GM12878 (cell line): Measurements from ENCODE around the gene CTNNA3. TPM values are rescaled to one million over a fixed set of nuclear protein-coding genes. Genes with fewer than 3 reads are reported as not detected.

Source experiments
- ATAC-seq: fragments of 200-7000 bp; cut with Tn5 transposase; 3 replicates; pipeline ENCODE4 v1.9.1; 2020; ENCODE audit warnings: mild to moderate bottlenecking, moderate library complexity
- BruUV-seq: library from RNA; stranded (reverse); fragments of 400-500 nt; replicated peaks from 2 replicates; lab custom pipeline; 2021; lab: Mats Ljungman, UMichigan
- CTCF ChIA-PET: fragments of 300-600 bp; sonication (Branson Sonifier 250); formaldehyde crosslinking; extraction: SDS; loops from one replicate; lab custom pipeline; 2021; ENCODE audit warnings: inconsistent platforms; lab: Yijun Ruan, JAX
- POLR2A ChIA-PET: fragments of 350-600 bp; formaldehyde crosslinking; extraction: SDS; loops from one replicate; lab custom pipeline; 2021; ENCODE audit warnings: inconsistent platforms; lab: Charles Lee
- RAD21 ChIA-PET: fragments of 300-600 bp; sonication (Branson Sonifier 250); formaldehyde crosslinking; loops from one replicate; lab custom pipeline; 2023; ENCODE audit warnings: antibody characterized with exemption; ENCODE audit not compliant: unreplicated experiment; lab: Charles Lee
- SMC1A ChIA-PET: fragments of 300-600 bp; sonication (Branson Sonifier 250); formaldehyde crosslinking; loops from one replicate; lab custom pipeline; 2023; ENCODE audit not compliant: unreplicated experiment, uncharacterized antibody; lab: Charles Lee
- DNase-seq: peaks from one replicate; pipeline ENCODE4 v3.0.0-alpha.2; 2011; ENCODE audit warnings: low read depth, low spot score
- FAIRE-seq: peaks from 3 replicates; lab custom pipeline; 2011; peaks lifted over from hg19 to GRCh38; lab: Jason Lieb, UNC
- H2AFZ ChIP-seq: 2 replicates; pipeline ENCODE4 v1.6.0; 2011; ENCODE audit warnings: low read depth, low read length, control low read depth; ENCODE audit not compliant: control insufficient read depth
- H3K27ac ChIP-seq: 2 replicates; pipeline ENCODE4 v1.5.1; 2011; ENCODE audit warnings: control low read depth; ENCODE audit not compliant: control insufficient read depth, insufficient read depth
- H3K27me3 ChIP-seq, 2 experiments: replicated peaks in 1 of 2; 2 replicates each; pipeline versions ENCODE4 v1.6.0 to v1.6.1; 2011; ENCODE audit warnings: low read length in 1 of 2; ENCODE audit not compliant: control insufficient read depth in 2 of 2, insufficient read depth in 2 of 2
- H3K36me3 ChIP-seq, 2 experiments: 2 replicates each; pipeline ENCODE4 v1.5.1; 2011; ENCODE audit warnings: low read length in 1 of 2; ENCODE audit not compliant: control insufficient read depth in 2 of 2, insufficient read depth in 2 of 2
- H3K4me1 ChIP-seq: 2 replicates; pipeline ENCODE4 v1.6.1; 2011; ENCODE audit warnings: mild to moderate bottlenecking, low read length, moderate library complexity, mixed read lengths; ENCODE audit not compliant: control insufficient read depth, insufficient read depth
- H3K4me2 ChIP-seq: 2 replicates; pipeline ENCODE4 v1.6.0; 2011; ENCODE audit warnings: control low read depth; ENCODE audit not compliant: control insufficient read depth, insufficient read depth
- H3K4me3 ChIP-seq: fragments of 200-600 bp; sonication (generic); 2 replicates; pipeline ENCODE4 v1.5.1; 2016
- H3K79me2 ChIP-seq: 2 replicates; pipeline ENCODE4 v1.6.0; 2011; ENCODE audit warnings: low read length; ENCODE audit not compliant: control insufficient read depth, insufficient read depth
- H3K9ac ChIP-seq: 2 replicates; pipeline ENCODE4 v1.8.0; 2011; ENCODE audit warnings: low read length, control low read depth, mixed read lengths; ENCODE audit not compliant: control insufficient read depth, insufficient read depth
- H3K9me3 ChIP-seq: replicated peaks from 3 replicates; pipeline ENCODE4 v1.5.1; 2011; ENCODE audit warnings: mild to moderate bottlenecking, low read length; ENCODE audit not compliant: control insufficient read depth, insufficient read depth
- H4K20me1 ChIP-seq: 2 replicates; pipeline ENCODE4 v1.6.0; 2011; ENCODE audit not compliant: control insufficient read depth, insufficient read depth
- BACH1 ChIP-seq: fragments of 450-650 bp; IDR thresholded peaks from 2 replicates; pipeline ENCODE4 v1.6.1; 2017; ENCODE audit warnings: mild to moderate bottlenecking, borderline replicate concordance
- EP300 ChIP-seq, 2 experiments: fragments of 150-350 bp in 1 of 2; IDR thresholded peaks; 2 replicates each; pipeline ENCODE4 v1.6.1; 2011 to 2012; ENCODE audit warnings: low read depth in 2 of 2, low read length in 2 of 2, borderline replicate concordance in 1 of 2, improper control_type of control experiment in 1 of 2, inconsistent platforms in 1 of 2; ENCODE audit not compliant: control insufficient read depth in 1 of 2
- FOS ChIP-seq: IDR thresholded peaks from 3 replicates; pipeline ENCODE4 v1.6.1; 2011; ENCODE audit warnings: borderline replicate concordance; ENCODE audit not compliant: insufficient read length; ENCODE audit errors: extremely low read depth
- HDAC2 ChIP-seq: fragments of 200-600 bp; sonication (generic); IDR thresholded peaks from 2 replicates; pipeline ENCODE4 v1.6.1; 2017
- IKZF1 ChIP-seq: fragments of 450-650 bp; conservative IDR thresholded peaks from 2 replicates; pipeline ENCODE4 v1.6.1; 2017; ENCODE audit warnings: antibody characterized with exemption, mild to moderate bottlenecking
- KAT2A ChIP-seq: conservative IDR thresholded peaks from 2 replicates; pipeline ENCODE4 v1.6.1; 2011; ENCODE audit warnings: low read depth, low read length; ENCODE audit not compliant: control insufficient read depth
- MTA3 ChIP-seq: IDR thresholded peaks from 2 replicates; pipeline ENCODE4 v1.6.1; 2012; ENCODE audit warnings: low read length, inconsistent platforms, borderline replicate concordance
- NFIC ChIP-seq: IDR thresholded peaks from 2 replicates; pipeline ENCODE4 v1.6.1; 2012; ENCODE audit warnings: low read depth, mild to moderate bottlenecking, inconsistent platforms, low read length, moderate library complexity
- NFXL1 ChIP-seq: fragments of 450-650 bp; IDR thresholded peaks from 2 replicates; pipeline ENCODE4 v1.6.1; 2017; ENCODE audit warnings: antibody characterized with exemption, mild to moderate bottlenecking, borderline replicate concordance
- NFYB ChIP-seq: IDR thresholded peaks from 2 replicates; pipeline ENCODE4 v1.6.1; 2011; ENCODE audit warnings: low read depth, mild to moderate bottlenecking, low read length, improper control_type of control experiment, moderate library complexity; ENCODE audit not compliant: insufficient read depth
- NKRF ChIP-seq: fragments of 450-650 bp; conservative IDR thresholded peaks from 2 replicates; pipeline ENCODE4 v1.6.1; 2017; ENCODE audit warnings: mild to moderate bottlenecking, moderate library complexity
- PKNOX1 ChIP-seq: fragments of 450-650 bp; IDR thresholded peaks from 2 replicates; pipeline ENCODE4 v1.6.1; 2016; ENCODE audit warnings: mild to moderate bottlenecking
- POLR2A ChIP-seq: IDR thresholded peaks from 2 replicates; pipeline ENCODE4 v1.6.1; 2011; ENCODE audit warnings: low read depth, mild to moderate bottlenecking, low read length
- POLR2AphosphoS5 ChIP-seq: IDR thresholded peaks from 2 replicates; pipeline ENCODE4 v1.6.1; 2011; ENCODE audit warnings: mild to moderate bottlenecking, low read length, inconsistent platforms
- RBBP5 ChIP-seq: fragments of 200-600 bp; sonication (generic); conservative IDR thresholded peaks from 2 replicates; pipeline ENCODE4 v1.6.1; 2016
- RCOR1 ChIP-seq: conservative IDR thresholded peaks from 2 replicates; pipeline ENCODE4 v1.6.1; 2012; ENCODE audit warnings: low read depth, low read length, improper control_type of control experiment
- TCF7 ChIP-seq: IDR thresholded peaks from 2 replicates; pipeline ENCODE4 v1.6.1; 2014; ENCODE audit warnings: antibody characterized with exemption, borderline replicate concordance
- WGBS: methylation state at CpG from one replicate; pipeline ENCODE4 v1.1.6; 2016; ENCODE audit warnings: low lambda C conversion rate; ENCODE audit not compliant: insufficient replicate concordance, insufficient coverage; ENCODE audit errors: missing lambda C conversion rate; 5-methylcytosine and 5-hydroxymethylcytosine counted together
- in situ Hi-C: fragments of 300-500 bp; cut with MboI; formaldehyde crosslinking; loops from 9 replicates; pipeline ENCODE4 v1.14.3; 2018; ENCODE audit warnings: mixed read lengths
- intact Hi-C: fragments of 100-400 bp; cut with micrococcal nuclease; formaldehyde crosslinking; loops from one replicate; pipeline ENCODE4 v1.14.2; 2022; ENCODE audit not compliant: unreplicated experiment
- polyA plus RNA-seq, 11 experiments: library from polyadenylated mRNA; depleted of rRNA in 4 of 11; unstranded in 6 of 11; stranded (reverse) in 5 of 11; fragments of >200 nt; fragmentation: Nextera tagmentation in 4 of 11; fragmentation: Illumina TruSeq in 1 of 11; extraction: Ambion mirVana in 4 of 11; extraction: Trizol in 1 of 11; gene quantifications; 1 replicate in 1 of 11; 2 replicates in 10 of 11; pipeline versions ENCODE4 v1.2.1 to v1.2.3, GENCODE V29; 2011 to 2016; ENCODE audit warnings: inconsistent platforms in 2 of 11, missing spikeins in 2 of 11, low read depth in 1 of 11
- total RNA-seq, 4 experiments: library from RNA; depleted of rRNA in 3 of 4; stranded (reverse); fragments of >200 nt in 3 of 4; fragmentation: Illumina TruSeq in 1 of 4; extraction: Trizol in 1 of 4; gene quantifications; 2 replicates each; pipeline versions ENCODE4 v1.2.1 to v1.2.3, GENCODE V29; 2013 to 2021

Gene CTNNA3
- total and polyA plus RNA-seq, 10 of the 15 experiments (the other 5 are each of a cell fraction or from before 2014, with no cell fraction given) = under 0.01 to 4.5 (median 0.22) TPM; not detected in 2

- Histone ChIP-seq H4K20me1 (no peaks in the 10 kb centered on the region), H3K27ac (no peak overlapping the region), H3K27me3 (no peaks in the 10 kb centered on the region), H3K4me2 (no peak overlapping the region), H3K9ac (no peak overlapping the region), H3K79me2 (no peaks in the 10 kb centered on the region), H3K9me3 (no peaks in the 10 kb centered on the region; the same call in 2 of the 3 replicates), H3K4me1 (no peaks in the 10 kb centered on the region), H2AFZ (no peak overlapping the region), H3K4me3 (no peak overlapping the region), H3K36me3 (no peaks in the 10 kb centered on the region)
- intact Hi-C loops = no loop called here
- no TSS peak for BruUV-seq
- DNase-seq (no peak), FAIRE-seq (no peak), ATAC-seq (no peak)
- ChIA-PET SMC1A (interaction anchor here (0.6 kb wide), 1 partner anchor 152 kb away, joined by 3 read pairs; no protein-coding TSS in a partner anchor), CTCF (no interaction called here), POLR2A (no interaction called here), RAD21 (no interaction called here)
- 10% methylated on average over 1 of the region's 1 CpG for WGBS
- TF ChIP-seq TCF7 (no peak), RCOR1 (no peak), FOS (no peak), NFXL1 (no peak), POLR2A (no peak), BACH1 (no peak)
- in situ Hi-C loops = no loop called here
Observed at GRCh38 chr10:66223656-66224055, 1472.3 kb downstream of the CTNNA3 start.

GRCh38 chr10:66222462-66223046 lies 1473.4 kb downstream of the CTNNA3 start:
- WGBS = 13% methylated on average over 3 of the region's 3 CpGs
- TF ChIP-seq RBBP5 (no peak), PKNOX1 (no peak), POLR2AphosphoS5 (no peak), NFYB (no peak), EP300 (IDR thresholded peaks at IDR 0.05; ENCODE audit: borderline replicate concordance in 1 of 2, control insufficient read depth in 1 of 2, low read depth in 2 of 2, low read length in 2 of 2) (no peak), IKZF1 (no peak), NKRF (no peak), HDAC2 (no peak), KAT2A (no peak), NFIC (no peak), MTA3 (no peak)

More at GRCh38 chr10:66222462-66223046, 1473.4 kb downstream of the CTNNA3 start:
- Histone ChIP-seq H2AFZ (no peak overlapping the region), H3K27me3 (no peaks in the 10 kb centered on the region), H3K9me3 (no peaks in the 10 kb centered on the region), H3K79me2 (no peaks in the 10 kb centered on the region), H3K27ac (no peak overlapping the region), H4K20me1 (no peaks in the 10 kb centered on the region), H3K36me3 (no peaks in the 10 kb centered on the region), H3K4me1 (no peaks in the 10 kb centered on the region), H3K4me2 (no peak overlapping the region), H3K4me3 (no peak overlapping the region), H3K9ac (no peak overlapping the region)
- BruUV-seq = no TSS peak
- FAIRE-seq (no peak), ATAC-seq (no peak), DNase-seq (no peak)
- RAD21 ChIA-PET = no interaction called here
- SMC1A ChIA-PET = no interaction called here
- intact Hi-C loops = no loop called here
- CTCF ChIA-PET = interaction anchor here (0.7 kb wide), 1 partner anchor 39 kb away, joined by 3 read pairs; no protein-coding TSS in a partner anchor
- POLR2A ChIA-PET = no interaction called here
- in situ Hi-C loops = no loop called here
